ENCODE measurements around the gene CLRN3. TPM values are rescaled to one million over a fixed set of nuclear protein-coding genes. Genes with fewer than 3 reads are reported as not detected.

Gene CLRN3
- polyA plus RNA-seq, 1 donor, result not detected

- DNase-seq (ENCODE audit: low read depth), result no peak
Measured at GRCh38 chr10:127919418-127920271, 26.9 kb upstream of the CLRN3 start.

GRCh38 chr10:127918572-127918971 lies 25.8 kb upstream of the CLRN3 start:
- DNase-seq (ENCODE audit: low read depth), result no peak

DNA sequence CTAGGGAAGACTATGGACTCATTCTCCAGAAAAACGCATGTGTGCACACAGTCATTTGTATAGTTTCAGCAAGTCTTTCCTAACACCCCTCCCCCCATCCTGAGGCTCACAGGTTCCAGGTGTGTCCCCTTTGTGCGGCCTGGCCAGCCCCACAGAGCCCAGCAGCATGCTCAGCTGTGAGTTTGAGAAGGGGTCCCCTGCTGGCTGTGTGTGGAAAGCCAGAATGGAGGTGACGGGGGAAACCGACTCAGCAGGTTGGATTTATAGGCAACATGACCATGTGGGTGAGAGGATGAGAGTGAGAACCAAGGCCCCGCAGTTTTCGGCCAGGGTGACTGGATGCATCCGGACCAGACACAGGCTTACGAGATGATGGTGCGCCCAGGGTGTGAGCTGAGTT lies 24.1 kb upstream of the CLRN3 start:
- no peak for DNase-seq (ENCODE audit: low read depth)

DNA sequence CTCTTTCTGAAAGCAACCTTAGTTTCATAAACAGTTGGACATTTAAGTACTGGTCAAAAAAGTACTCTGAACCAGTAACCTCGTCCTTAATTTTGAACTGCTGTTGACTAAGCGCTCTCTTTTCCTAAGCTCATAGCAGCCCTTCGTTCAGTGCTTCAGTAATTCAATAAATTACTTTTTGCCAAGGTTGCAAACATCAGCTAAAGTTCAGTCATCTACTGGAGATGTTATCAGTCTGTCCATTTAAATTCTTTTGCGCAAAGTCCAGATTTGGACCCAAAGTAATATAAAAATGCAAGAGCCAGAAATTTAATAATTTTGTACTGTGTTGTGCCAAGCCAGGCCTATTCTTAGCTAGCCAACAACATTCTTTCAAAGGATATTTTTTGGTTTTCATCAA lies 22.6 kb upstream of the CLRN3 start:
- no peak for DNase-seq (ENCODE audit: low read depth)

DNA sequence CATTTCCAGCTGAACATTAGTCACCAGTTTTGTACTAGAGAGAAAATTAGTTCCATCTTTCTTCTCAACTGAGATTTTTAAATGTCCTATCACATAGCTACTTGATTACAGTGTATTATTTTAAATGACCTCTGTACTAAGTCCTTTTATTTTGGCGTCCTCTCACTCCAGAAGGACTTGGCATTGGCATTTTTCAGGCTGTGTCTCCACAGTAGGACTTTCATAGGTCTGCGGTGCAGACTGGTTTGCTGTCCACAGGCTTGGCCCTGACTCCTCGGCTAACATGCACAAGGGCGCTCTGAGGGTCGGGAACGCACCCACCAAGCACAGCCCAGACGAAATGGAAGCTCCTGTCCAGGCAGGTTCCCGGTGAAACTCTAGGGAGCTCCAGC lies 20.6 kb upstream of the CLRN3 start:
- no peak for DNase-seq (ENCODE audit: low read depth)

DNA sequence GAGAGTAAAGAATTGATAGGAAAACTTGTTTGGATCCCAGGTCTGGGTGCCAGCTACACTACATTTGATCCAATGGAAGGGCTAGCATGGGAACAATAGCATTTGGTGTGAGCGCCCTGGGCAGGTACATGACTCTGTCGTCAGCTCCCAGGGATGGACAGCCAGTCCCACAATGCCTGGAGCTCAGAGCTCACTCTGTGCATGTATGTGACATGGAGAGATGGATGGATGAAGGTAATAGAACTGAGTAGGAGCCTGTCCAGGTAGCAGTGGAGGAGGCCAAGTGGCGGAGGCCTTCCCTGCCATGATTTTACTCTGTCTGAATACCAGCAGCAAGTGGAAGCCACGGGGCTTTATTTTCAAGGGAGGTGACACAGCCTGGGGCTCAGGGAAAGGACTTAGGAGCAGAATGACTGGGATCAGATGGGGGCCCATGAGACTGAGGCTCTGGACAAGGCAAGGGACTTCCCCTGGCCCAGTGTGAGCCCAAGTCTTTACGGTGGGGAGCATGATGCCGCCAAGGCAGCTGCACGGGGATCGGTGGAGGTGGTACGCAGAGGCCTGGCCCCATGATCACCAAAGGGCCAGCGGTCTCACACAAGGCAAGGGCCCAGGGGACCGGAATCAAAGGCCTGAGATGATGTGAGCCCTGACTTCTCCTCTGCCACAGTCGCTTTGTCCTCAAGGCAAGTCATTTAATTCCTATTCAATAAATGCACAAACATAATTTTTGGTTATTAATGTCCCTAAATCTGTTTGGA lies 20.0 kb upstream of the CLRN3 start:
- no peak for DNase-seq (ENCODE audit: low read depth)

DNA sequence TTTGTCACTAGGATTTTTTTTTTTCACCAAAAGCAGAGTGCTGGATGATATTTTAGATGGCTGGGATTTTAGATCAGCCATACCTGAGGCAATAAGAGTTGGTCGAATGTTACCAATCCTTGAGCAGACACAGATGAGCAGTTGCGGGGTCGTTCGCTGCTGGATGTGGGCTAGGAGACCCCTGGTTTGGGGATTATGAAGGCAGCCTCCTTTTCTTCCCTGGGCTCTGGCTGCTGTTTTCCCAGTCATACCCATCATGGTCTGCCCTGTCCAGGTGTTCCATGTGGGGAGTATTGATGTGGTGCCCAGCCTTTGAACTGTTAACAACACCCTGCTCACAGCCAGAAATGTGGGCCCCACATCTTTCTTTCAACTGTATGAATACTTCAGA lies 19.1 kb upstream of the CLRN3 start:
- DNase-seq (ENCODE audit: low read depth), result no peak

DNA sequence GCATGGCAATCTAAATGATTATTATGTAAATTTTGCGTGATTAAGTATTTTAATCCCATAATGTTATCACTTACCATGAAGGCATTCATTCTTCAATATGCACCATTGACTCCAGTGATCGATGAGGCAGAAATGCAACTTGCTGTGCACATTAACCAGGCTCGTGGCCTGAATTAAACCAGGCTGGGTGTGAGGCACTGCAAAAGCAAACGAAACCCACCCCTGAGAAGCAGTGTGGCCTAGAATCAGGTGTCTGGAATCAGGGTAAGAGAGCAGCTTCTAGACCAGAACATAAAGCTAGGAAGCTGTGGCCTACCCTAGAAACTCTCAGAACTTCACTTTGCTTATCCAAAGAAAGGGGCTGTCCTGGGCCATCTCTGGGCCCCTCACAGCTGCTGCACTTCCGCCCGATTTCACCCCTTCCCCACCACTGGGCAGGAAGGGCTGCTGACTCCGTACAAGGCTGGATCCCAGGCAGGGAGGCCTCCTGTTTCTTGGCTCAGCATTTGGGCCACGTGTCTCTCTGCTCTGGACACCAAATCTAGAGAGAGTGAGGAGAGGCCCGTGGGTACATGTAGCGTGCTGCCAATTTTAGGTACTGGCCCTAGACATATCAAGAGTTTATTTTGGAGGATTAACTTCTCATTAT lies 18.6 kb upstream of the CLRN3 start:
- DNase-seq (ENCODE audit: low read depth), result no peak

- DNase-seq (ENCODE audit: low read depth), result no peak
Measured at GRCh38 chr10:127910464-127910770, 17.7 kb upstream of the CLRN3 start.

DNA sequence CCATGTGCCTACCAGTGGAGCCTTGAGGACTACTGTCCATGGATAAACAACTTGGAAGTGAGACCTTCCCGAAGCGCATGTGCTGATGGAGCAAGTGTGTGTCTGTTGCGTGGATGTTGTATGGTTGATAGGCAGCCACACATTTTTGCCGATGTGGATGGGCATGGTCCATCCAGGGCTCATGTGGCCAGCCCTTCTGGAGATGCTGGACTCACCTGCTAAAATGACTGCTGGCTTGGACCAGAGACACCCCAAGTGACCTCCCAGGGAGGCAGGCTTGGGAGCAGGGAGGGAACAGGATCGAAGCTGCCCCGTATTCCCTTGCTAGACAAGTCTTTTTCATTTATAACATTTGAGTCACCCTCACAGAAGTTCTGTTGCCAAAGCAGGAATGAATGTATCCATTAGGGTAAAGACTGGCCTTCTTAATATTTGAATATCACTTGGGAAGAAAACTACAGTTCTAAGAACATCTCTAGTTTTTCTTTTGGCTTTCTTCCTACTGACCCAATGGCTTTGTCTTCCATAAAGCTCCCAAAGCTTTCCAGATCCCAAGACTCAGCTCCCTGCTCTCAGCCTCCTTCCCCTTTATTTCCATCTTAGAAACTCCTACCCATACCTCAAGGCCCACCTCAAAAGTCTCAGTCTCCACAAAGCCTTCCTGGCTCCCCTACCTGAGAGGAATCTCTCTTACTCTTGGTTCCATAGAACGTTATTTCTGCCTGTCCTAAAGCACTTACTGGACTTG lies 17.1 kb upstream of the CLRN3 start:
- no peak for DNase-seq (ENCODE audit: low read depth)

- DNase-seq (ENCODE audit: low read depth), result no peak
Measured at GRCh38 chr10:127908959-127909267, 16.2 kb upstream of the CLRN3 start.

- DNase-seq (ENCODE audit: low read depth), result no peak
Measured at GRCh38 chr10:127908106-127908958, 15.6 kb upstream of the CLRN3 start.

DNA sequence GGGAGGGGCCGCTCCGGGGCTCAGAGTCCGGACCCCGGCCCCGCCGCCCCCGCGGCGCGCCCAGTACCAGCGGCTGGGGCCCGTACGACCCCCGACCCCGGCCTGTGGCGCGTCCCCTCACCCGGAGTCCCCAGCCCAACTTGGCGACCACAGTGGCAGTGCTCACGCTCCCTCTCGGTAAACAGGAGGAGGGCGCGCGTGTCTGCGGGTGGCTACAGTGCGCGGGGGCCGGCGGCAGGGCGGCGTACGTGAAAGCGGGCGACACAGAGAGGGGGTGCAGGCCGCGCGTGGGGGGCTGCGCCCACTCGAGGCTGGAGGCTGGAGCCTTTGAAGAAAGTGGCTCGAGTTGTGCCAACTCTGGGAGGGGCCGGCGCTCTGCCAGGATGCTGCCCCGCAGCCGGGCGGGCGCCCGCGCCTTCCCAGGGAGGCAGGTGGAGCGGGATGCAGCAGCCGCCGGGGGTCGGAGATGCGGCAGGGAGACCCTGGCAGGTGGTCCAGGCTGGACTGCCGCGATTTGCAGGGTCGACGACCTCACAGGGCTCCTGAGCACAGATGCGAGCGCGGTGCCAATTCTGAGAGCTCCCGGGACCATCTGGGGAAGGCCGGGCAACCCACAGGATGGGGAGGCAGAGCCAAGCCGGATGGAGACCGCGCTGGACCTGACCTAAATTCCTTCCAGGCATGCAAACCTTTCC lies 14.8 kb upstream of the CLRN3 start:
- no peak for DNase-seq (ENCODE audit: low read depth)

DNA sequence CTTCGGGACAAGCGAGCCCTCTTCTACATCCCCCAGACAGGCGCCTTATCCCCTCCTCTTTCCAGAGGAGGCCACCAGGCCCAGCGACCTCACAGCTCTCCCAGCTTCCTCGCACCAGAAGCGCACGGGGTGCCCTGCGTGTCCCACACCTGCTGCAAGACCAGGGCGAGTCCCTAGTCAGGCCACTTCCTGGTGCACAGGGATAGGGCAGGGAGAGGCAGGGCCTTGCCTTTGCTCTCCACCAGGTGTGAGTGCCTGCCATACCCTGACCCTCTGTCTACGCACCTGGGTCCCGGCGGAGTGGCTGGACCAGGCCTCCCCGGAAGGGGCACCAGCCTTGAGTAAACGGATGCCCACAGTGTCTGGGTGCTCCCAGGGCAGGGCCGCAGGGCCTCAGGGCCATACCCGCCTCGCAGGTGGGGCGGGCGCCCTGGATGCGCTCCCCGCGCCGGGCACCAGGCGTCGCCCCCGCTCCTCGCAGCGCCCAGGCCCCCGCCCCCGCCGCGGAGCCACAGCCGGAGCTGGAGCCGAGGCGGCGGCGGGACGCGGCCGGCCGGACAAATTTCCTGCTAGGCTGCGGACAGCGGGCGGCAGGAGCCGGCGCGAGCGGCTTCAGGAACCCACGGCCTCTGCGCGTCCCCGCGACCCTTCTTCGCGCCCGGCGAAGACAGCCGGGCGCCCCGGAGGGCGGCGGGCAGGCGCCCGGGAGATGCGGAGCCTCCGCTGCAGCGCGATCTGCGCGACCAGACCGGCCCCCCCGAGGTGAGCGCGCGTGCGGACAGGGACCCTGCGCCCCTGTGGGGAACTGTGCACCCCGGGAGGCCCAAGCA lies 14.0 kb upstream of the CLRN3 start, which contains the start of gene PTPRE:
Gene PTPRE, plus strand, starts transcription at position 556 of the 830 bp plus-strand sequence. CDS start 133,779 bp downstream, outside the sequence.
- DNase-seq (ENCODE audit: low read depth), result no peak

GRCh38 chr10:127905848-127906261 lies 13.1 kb upstream of the CLRN3 start:
- no peak for DNase-seq (ENCODE audit: low read depth)

DNA sequence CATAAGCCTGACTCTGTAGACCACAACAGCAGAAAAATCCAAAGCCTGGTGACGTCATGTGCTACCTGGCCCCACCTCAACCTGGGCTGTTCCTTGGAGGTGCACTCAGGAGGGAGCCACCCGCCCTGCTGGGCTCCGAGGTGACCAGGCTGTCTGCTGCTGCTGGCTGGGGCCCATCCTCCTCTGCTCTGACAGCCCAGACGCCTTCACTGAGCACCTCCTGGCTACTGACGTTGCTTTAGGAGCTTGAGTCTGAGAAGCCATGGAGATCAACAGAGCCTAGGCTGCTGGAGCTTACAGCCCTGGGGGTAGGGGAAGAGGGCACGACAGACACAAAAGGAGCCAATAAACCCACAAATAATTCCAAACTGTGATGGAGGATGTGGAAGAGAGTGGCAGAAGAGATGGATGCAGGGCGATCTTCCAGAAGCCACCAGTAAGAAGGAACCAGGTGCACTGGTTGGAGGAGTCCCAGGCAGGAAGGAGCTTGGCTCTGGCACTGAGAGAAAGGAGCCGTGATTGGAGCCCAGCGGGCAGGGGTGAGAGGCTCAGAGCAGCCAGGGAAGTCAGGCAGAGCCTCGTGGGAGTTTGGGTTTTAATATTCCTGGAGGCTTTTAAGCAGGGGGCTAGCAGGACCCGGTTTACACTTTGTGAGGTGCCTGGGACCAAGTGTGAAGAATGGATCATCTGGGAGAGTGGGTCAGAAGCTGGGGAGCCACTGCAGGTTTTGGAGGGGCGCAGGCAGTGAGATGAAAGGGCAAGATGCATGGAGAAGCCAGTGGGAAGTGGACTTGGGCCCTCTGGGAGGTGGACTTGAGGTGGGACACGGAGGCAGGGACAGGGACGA lies 12.5 kb upstream of the CLRN3 start:
- no peak for DNase-seq (ENCODE audit: low read depth)

DNA sequence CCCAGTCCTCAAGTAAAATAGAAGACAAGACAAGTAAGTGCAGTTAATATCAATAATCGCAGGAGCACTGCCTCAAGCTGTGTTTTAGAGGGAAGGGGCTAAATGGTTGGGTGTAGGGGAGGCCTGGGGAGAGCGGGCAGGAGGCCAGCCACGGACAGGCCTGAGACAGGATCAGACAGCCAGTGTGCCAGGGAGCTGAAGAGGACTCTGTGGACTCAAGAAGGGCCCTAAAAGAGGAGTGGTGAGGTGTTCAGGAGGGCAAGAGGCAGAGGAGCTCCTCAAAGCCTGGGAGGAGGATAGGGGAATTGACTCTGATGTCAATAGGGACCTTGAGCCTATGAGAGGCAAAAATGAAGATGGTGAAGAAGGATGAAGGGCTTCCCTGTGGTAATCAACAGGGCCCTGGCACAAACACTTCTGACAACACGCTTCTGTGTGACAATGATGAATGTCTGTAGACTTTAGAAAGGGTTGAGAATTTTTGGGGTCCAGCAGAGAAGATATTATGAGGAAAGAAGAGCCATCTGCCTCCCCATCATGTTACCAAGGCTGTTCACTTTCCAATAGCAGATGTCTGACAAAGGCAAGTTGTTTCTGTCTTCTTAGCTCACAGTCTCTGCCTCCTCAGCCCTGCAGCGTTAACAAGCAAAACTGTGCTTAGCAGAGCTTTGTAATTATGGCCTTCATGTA lies 11.7 kb upstream of the CLRN3 start:
- no peak for DNase-seq (ENCODE audit: low read depth)

GRCh38 chr10:127903789-127904188 lies 11.0 kb upstream of the CLRN3 start:
- no peak for DNase-seq (ENCODE audit: low read depth)
